NCI-H1105 treated with DMSO at 0.1 percent for 48 hours (cell line): ENCODE data around the gene B4GALNT4.
"Not testable (repeated sequence)": the region's sequence is repeated elsewhere in the genome, so short reads cannot be mapped to it uniquely, and the experiment has no call there.

Experiments
- DNase-seq: peaks from one replicate; lab custom pipeline; 2025; lab: John Stamatoyannopoulos, UW

The B4GALNT4 gene

GRCh38 chr11:334264-334994 is 34.9 kb upstream of the B4GALNT4 start:
- no peak for DNase-seq

- DNase-seq, result no peak
Observed at GRCh38 chr11:335779-336658, 33.3 kb upstream of the B4GALNT4 start.

DNA sequence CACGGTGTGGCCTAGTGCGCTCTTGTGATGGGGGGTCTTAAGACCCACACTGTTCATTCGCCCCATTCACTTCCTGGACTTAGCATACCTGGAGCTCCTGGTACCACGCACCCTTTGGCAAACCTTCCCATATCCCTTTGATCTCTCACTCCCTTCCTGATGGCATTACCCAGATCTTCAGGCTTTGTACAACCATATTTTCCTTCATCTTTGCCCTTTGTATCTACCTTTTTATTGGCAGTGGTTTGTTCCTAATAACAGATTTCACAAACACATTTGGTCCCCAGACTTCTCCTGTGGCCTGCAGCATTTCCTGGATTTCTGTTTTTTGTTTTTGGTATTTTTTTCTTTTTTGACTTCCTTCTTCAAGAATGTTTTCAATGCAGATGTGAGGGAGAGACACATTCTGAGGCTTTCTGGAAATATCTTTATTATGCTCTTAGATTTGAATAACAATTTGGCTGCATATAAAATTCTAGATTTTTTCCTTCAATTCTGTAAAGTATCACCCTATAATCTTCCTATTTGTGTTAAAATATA is 32.6 kb upstream of the B4GALNT4 start:
- no peak for DNase-seq

GRCh38 chr11:337711-338110 is 31.6 kb upstream of the B4GALNT4 start:
- no peak for DNase-seq

DNA sequence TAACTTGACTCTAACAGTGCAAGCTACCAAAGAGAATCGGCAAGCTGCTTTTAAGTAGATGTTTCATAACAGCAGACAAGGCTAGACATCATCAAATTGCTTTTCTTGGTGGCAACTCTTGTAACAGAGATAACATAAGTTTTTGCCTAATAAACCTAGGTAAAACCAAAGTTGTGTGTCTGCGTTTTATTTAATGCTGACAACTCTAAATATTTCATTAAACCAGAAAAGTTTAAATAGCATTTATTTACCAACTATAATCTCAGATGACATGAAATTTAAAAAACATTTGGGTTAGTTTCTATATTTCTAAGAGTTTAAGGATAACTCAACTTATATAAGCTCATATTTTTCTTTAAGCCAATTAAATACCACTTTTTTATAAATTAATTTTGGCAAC is 29.3 kb upstream of the B4GALNT4 start:
- no peak for DNase-seq

- no peak for DNase-seq
Observed at GRCh38 chr11:340539-341512, 28.5 kb upstream of the B4GALNT4 start.

- DNase-seq, result no peak
Observed at GRCh38 chr11:342328-342727, 27.0 kb upstream of the B4GALNT4 start.

GRCh38 chr11:344836-345578 is 24.3 kb upstream of the B4GALNT4 start:
- DNase-seq, result no peak

DNA sequence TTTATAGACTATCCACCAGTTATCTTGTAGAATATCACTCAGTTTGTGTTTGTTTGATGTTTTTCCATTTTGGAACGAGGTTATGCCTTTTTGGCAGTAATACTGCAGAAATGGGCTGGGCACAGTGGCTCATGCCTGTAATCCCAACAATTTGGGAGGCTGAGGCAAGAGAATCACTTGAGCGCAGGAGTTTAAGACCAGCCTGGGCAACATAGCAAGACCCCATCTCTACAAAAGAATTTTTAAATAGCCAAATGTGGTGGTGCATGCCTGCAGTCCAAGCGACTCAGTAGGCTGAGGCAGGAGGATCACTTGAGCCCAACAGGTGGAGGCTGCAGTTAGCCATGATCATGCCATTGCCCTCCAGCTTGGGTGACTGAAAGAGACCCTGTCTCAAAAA is 22.8 kb upstream of the B4GALNT4 start:
- no peak for DNase-seq

DNA sequence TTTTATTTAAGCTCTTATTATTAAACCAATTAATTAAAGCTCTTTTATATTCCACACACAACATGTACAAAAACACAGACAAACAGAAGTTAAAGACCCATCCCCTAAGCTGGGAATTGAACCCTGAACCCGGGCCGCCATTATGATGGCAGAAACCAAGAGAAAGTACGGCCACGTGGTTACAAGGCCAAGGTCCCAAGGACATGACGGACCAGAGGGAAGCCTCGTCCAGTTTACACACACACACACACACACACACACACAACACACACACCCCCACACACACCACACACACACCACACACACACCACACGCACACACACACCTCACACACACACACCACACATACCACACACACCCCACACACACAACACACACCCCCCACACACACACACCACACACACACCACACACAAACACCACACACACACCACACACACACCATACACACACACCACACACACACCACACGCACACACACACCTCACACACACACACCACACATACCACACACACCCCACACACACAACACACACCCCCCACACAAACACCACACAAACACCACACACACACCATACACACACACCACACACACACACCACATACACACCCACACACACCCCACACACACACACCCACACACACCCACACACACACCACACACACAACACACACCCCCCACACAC is 19.9 kb upstream of the B4GALNT4 start:
- not testable (repeated sequence) for DNase-seq

- not testable (repeated sequence) for DNase-seq
Observed at GRCh38 chr11:350033-350722, 19.1 kb upstream of the B4GALNT4 start.

- DNase-seq, result no peak
Observed at GRCh38 chr11:350723-351255, 18.5 kb upstream of the B4GALNT4 start.

DNA sequence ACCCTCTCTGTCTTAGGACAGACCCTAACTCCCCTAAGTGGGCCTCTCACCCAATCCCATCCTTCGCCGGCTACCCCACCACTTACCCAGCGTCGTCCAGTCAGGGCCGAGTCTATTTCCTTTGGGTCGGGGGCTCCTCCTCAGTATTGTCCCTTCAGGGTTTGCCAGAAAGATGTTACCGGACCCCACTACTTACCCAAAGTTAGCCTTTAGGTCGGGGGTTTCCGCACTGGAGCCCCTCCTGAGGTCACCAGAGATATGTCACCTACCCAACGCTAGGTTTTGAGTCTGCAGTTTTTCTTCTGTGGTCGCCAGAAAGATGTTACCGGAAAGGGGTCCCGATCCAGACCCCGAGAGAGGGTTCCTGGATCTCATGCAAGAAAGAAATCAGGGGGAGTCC is 17.9 kb upstream of the B4GALNT4 start:
- no peak for DNase-seq

GRCh38 chr11:352456-353031 is 16.8 kb upstream of the B4GALNT4 start:
- no peak for DNase-seq

GRCh38 chr11:353179-353873 is 16.0 kb upstream of the B4GALNT4 start:
- DNase-seq, result no peak

GRCh38 chr11:355581-356458 is 13.5 kb upstream of the B4GALNT4 start:
- peak; percentile 62 for DNase-seq

DNA sequence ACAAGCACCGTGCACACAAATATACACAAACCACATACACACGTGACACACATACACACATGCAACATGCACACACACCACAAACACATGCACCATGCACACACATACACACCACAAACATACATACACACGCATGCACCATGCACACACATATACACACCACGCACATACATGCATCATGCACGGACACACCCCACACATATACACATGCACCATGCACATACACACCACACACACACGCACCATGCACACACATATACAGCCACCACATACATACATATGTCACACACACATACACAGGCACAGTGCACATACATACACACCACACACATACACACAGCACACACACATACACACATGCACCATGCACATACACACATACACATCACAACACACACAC is 12.7 kb upstream of the B4GALNT4 start:
- no peak for DNase-seq

DNA sequence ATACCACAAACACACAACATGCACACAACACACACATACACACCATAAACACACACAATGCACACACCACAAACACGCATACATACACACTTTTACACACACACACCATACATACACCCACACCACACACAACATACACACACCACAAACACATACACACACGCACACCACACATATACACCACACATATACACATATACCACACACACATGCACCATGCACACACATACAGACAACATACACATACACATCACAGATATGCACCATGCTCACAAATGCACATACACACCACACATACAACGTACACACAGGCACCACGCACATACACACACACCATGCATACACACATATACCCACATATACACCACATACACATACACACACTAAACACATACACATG is 11.7 kb upstream of the B4GALNT4 start:
- no peak for DNase-seq
